H1 (cell line): ENCODE data around the gene PSMD7. TPM values are rescaled to one million over a fixed set of nuclear protein-coding genes. Genes with fewer than 3 reads are reported as not detected.

Experiments
- CTCF ChIA-PET: fragments of 300-600 bp; sonication (Branson Sonifier 250); formaldehyde crosslinking; loops from one replicate; lab custom pipeline; 2021; ENCODE audit not compliant: partially characterized antibody; lab: Charles Lee
- POLR2A ChIA-PET: fragments of 300-600 bp; sonication (Branson Sonifier 250); formaldehyde crosslinking; loops from one replicate; lab custom pipeline; 2021; ENCODE audit warnings: inconsistent platforms; ENCODE audit not compliant: partially characterized antibody; lab: Charles Lee
- DNase-seq, 2 experiments: peaks; one replicate each; pipeline versions ENCODE4 v3.0.0 to v3.0.0-alpha.2; 2010 to 2022; ENCODE audit warnings: low spot score in 2 of 2, low read depth in 1 of 2, mixed read lengths in 1 of 2
- FAIRE-seq: peaks from 2 replicates; lab custom pipeline; 2011; peaks lifted over from hg19 to GRCh38; lab: Jason Lieb, UNC
- H2AFZ ChIP-seq: 2 replicates; pipeline ENCODE4 v1.8.1; 2012; ENCODE audit warnings: low read length, inconsistent platforms
- H2AK5ac ChIP-seq: 2 replicates; pipeline ENCODE4 v1.6.1; 2013; ENCODE audit warnings: low read depth, low read length
- H2BK120ac ChIP-seq: replicated peaks from 2 replicates; pipeline ENCODE3; 2013; ENCODE audit warnings: low read depth, low read length, inconsistent platforms
- H2BK12ac ChIP-seq: 2 replicates; pipeline ENCODE4 v1.6.1; 2013; ENCODE audit warnings: low read depth, low read length
- H2BK15ac ChIP-seq: 2 replicates; pipeline ENCODE4 v1.6.1; 2013; ENCODE audit warnings: low read length
- H2BK20ac ChIP-seq: 2 replicates; pipeline ENCODE4 v1.6.1; 2013; ENCODE audit warnings: low read length
- H2BK5ac ChIP-seq: 2 replicates; pipeline ENCODE4 v1.6.1; 2013; ENCODE audit warnings: low read depth, low read length
- H3K14ac ChIP-seq: 2 replicates; pipeline ENCODE4 v1.6.1; 2013; ENCODE audit warnings: inconsistent platforms; ENCODE audit not compliant: insufficient read length
- H3K18ac ChIP-seq: 2 replicates; pipeline ENCODE4 v1.6.1; 2013; ENCODE audit warnings: low read length; ENCODE audit errors: extremely low read depth
- H3K23ac ChIP-seq: 2 replicates; pipeline ENCODE4 v1.6.1; 2013; ENCODE audit warnings: inconsistent platforms; ENCODE audit not compliant: insufficient read length
- H3K23me2 ChIP-seq: 2 replicates; pipeline ENCODE4 v1.6.1; 2013; ENCODE audit warnings: low read depth, low read length
- H3K27ac ChIP-seq: 2 replicates; pipeline ENCODE4 v1.6.1; 2011; ENCODE audit warnings: low read depth, low read length, inconsistent platforms
- H3K27me3 ChIP-seq, 4 experiments: replicated peaks in 1 of 4; 1 replicate in 1 of 4; 2 replicates in 3 of 4; pipeline versions ENCODE4 v1.6.1 to v1.8.1; 2011 to 2013; ENCODE audit warnings: low read length in 3 of 4, mild to moderate bottlenecking in 3 of 4, inconsistent platforms in 2 of 4, mixed read lengths in 2 of 4, moderate library complexity in 1 of 4; ENCODE audit not compliant: control insufficient read depth in 3 of 4, insufficient read depth in 3 of 4; ENCODE audit errors: extremely low read depth in 1 of 4
- H3K36me3 ChIP-seq, 4 experiments: 2 replicates each; pipeline versions ENCODE4 v1.6.1 to v1.8.1; 2011 to 2013; ENCODE audit warnings: mild to moderate bottlenecking in 4 of 4, low read length in 3 of 4, moderate library complexity in 2 of 4, control low read depth in 1 of 4, inconsistent platforms in 1 of 4; ENCODE audit not compliant: insufficient read depth in 4 of 4, control insufficient read depth in 2 of 4
- H3K4ac ChIP-seq: replicated peaks from 2 replicates; pipeline ENCODE3; 2013; ENCODE audit warnings: low read length, low read depth, mixed read lengths, inconsistent platforms; ENCODE audit not compliant: insufficient read length
- H3K4me1 ChIP-seq, 4 experiments: replicated peaks in 1 of 4; 1 replicate in 1 of 4; 2 replicates in 3 of 4; pipeline versions ENCODE4 v1.6.1 to v1.8.1; 2011 to 2013; ENCODE audit warnings: low read length in 3 of 4, inconsistent platforms in 2 of 4, mixed read lengths in 1 of 4; ENCODE audit not compliant: insufficient read depth in 4 of 4, control insufficient read depth in 3 of 4
- H3K4me2 ChIP-seq, 2 experiments: 2 replicates each; pipeline versions ENCODE4 v1.6.1 to v1.8.1; 2011 to 2013; ENCODE audit warnings: low read depth in 2 of 2, low read length in 2 of 2, control low read depth in 1 of 2, inconsistent platforms in 1 of 2, mild to moderate bottlenecking in 1 of 2; ENCODE audit not compliant: insufficient read depth in 1 of 2
- H3K4me3 ChIP-seq, 4 experiments: fragments of 200-600, 300-600 bp in 1 of 4; sonication (generic), shearing (Covaris generic), sonication (Bioruptor Twin) in 1 of 4; 2 replicates each; pipeline versions ENCODE4 v1.5.1 to v1.8.1; 2011 to 2016; ENCODE audit warnings: low read length in 4 of 4, low read depth in 3 of 4, control low read depth in 2 of 4, inconsistent platforms in 2 of 4, mild to moderate bottlenecking in 2 of 4, mixed read lengths in 1 of 4, moderate library complexity in 1 of 4; ENCODE audit not compliant: insufficient read depth in 2 of 4; ENCODE audit errors: extremely low read depth in 1 of 4
- H3K56ac ChIP-seq: replicated peaks from 2 replicates; pipeline ENCODE3; 2013; ENCODE audit warnings: low read depth, mild to moderate bottlenecking, mixed read lengths, low read length, inconsistent platforms; ENCODE audit not compliant: insufficient read length
- H3K79me1 ChIP-seq: 2 replicates; pipeline ENCODE4 v1.6.1; 2013; ENCODE audit warnings: low read depth, low read length, control low read depth
- H3K79me2 ChIP-seq, 2 experiments: 2 replicates each; pipeline versions ENCODE4 v1.6.1 to v1.8.1; 2012 to 2013; ENCODE audit warnings: low read length in 2 of 2, mild to moderate bottlenecking in 2 of 2, inconsistent platforms in 1 of 2; ENCODE audit not compliant: insufficient read depth in 2 of 2, control insufficient read depth in 1 of 2
- H3K9ac ChIP-seq, 4 experiments: replicated peaks in 1 of 4; 1 replicate in 1 of 4; 2 replicates in 3 of 4; pipeline versions ENCODE4 v1.6.1 to v1.8.1; 2011 to 2013; ENCODE audit warnings: low read depth in 3 of 4, low read length in 3 of 4, control low read depth in 2 of 4, mild to moderate bottlenecking in 2 of 4, moderate library complexity in 2 of 4, inconsistent platforms in 1 of 4; ENCODE audit errors: extremely low read depth in 1 of 4
- H3K9me3 ChIP-seq, 2 experiments: 2 replicates each; pipeline versions ENCODE4 v1.6.1 to v1.8.1; 2012 to 2013; ENCODE audit warnings: mild to moderate bottlenecking in 2 of 2, moderate library complexity in 2 of 2, control low read depth in 1 of 2, inconsistent platforms in 1 of 2, low read depth in 1 of 2, low read length in 1 of 2, mixed read lengths in 1 of 2; ENCODE audit not compliant: insufficient read depth in 2 of 2
- H4K20me1 ChIP-seq, 2 experiments: replicated peaks in 1 of 2; 2 replicates each; pipeline versions ENCODE3 to v1.8.1; 2011 to 2013; ENCODE audit warnings: inconsistent platforms in 2 of 2, low read length in 2 of 2, mild to moderate bottlenecking in 1 of 2; ENCODE audit not compliant: insufficient read depth in 2 of 2, control insufficient read depth in 1 of 2
- H4K5ac ChIP-seq: 2 replicates; pipeline ENCODE4 v1.6.1; 2013; ENCODE audit warnings: low read length, low read depth, mixed read lengths, inconsistent platforms; ENCODE audit not compliant: insufficient read length
- H4K8ac ChIP-seq: 2 replicates; pipeline ENCODE4 v1.8.0; 2013; ENCODE audit warnings: mild to moderate bottlenecking, moderate library complexity, low read length, inconsistent platforms; ENCODE audit not compliant: insufficient read depth; ENCODE audit errors: extremely low read depth
- H4K91ac ChIP-seq: replicated peaks from 2 replicates; pipeline ENCODE3; 2013; ENCODE audit warnings: low read length, mixed read lengths, inconsistent platforms; ENCODE audit not compliant: insufficient read length
- ATF3 ChIP-seq: IDR thresholded peaks from 2 replicates; pipeline ENCODE4 v1.6.1; 2011; ENCODE audit warnings: low read depth, mild to moderate bottlenecking, low read length; ENCODE audit not compliant: insufficient read depth
- BACH1 ChIP-seq: IDR thresholded peaks from 2 replicates; pipeline ENCODE4 v1.6.1; 2012; ENCODE audit warnings: low read length, improper control_type of control experiment
- BCL11A ChIP-seq, 2 experiments: IDR thresholded peaks; one replicate each; pipeline ENCODE4 v1.6.1; 2011; ENCODE audit warnings: low read depth in 2 of 2, low read length in 2 of 2, mild to moderate bottlenecking in 2 of 2
- EGR1 ChIP-seq: IDR thresholded peaks from 2 replicates; pipeline ENCODE4 v1.6.1; 2011; ENCODE audit warnings: low read depth, low read length, borderline replicate concordance
- GTF2F1 ChIP-seq: IDR thresholded peaks from 2 replicates; pipeline ENCODE4 v1.6.1; 2012; ENCODE audit warnings: low read depth, low read length, improper control_type of control experiment, borderline replicate concordance
- JUN ChIP-seq: IDR thresholded peaks from 2 replicates; pipeline ENCODE4 v1.6.1; 2011; ENCODE audit warnings: low read depth, mild to moderate bottlenecking, improper control_type of control experiment, low read length
- PHF8 ChIP-seq: fragments of 200-600 bp; sonication (generic); conservative IDR thresholded peaks from 2 replicates; pipeline ENCODE4 v1.7.1; 2012; ENCODE audit warnings: low read depth, mild to moderate bottlenecking, inconsistent platforms, low read length, moderate library complexity
- RBBP5 ChIP-seq: IDR thresholded peaks from 2 replicates; pipeline ENCODE4 v1.7.1; 2012; ENCODE audit warnings: low read depth, mild to moderate bottlenecking, inconsistent platforms, low read length, moderate library complexity, borderline replicate concordance
- SIN3A ChIP-seq, 2 experiments: IDR thresholded peaks in 1 of 2; conservative IDR thresholded peaks in 1 of 2; 2 replicates each; pipeline ENCODE4 v1.6.1; 2011 to 2012; ENCODE audit warnings: low read length in 2 of 2, improper control_type of control experiment in 1 of 2, low read depth in 1 of 2, mild to moderate bottlenecking in 1 of 2
- SIX5 ChIP-seq: IDR thresholded peaks from 2 replicates; pipeline ENCODE4 v1.6.1; 2011; ENCODE audit warnings: mild to moderate bottlenecking, low read depth, low read length
- TEAD4 ChIP-seq: IDR thresholded peaks from 2 replicates; pipeline ENCODE4 v1.6.1; 2012; ENCODE audit warnings: low read depth, low read length, inconsistent platforms, mixed read lengths
- USF2 ChIP-seq: IDR thresholded peaks from 2 replicates; pipeline ENCODE4 v1.6.1; 2011; ENCODE audit warnings: low read length, improper control_type of control experiment
- YY1 ChIP-seq: IDR thresholded peaks from 2 replicates; pipeline ENCODE4 v1.6.1; 2011; ENCODE audit warnings: low read depth, mild to moderate bottlenecking, low read length
- WGBS, 2 experiments: shearing (Covaris generic) in 1 of 2; methylation state at CpG; one replicate each; pipeline versions ENCODE4 v1.1.6 to v1.1.7; 2013 to 2015; ENCODE audit warnings: low lambda C conversion rate in 2 of 2, mixed read lengths in 2 of 2, inconsistent platforms in 1 of 2, low coverage in 1 of 2, missing lambda C conversion rate in 1 of 2; ENCODE audit not compliant: insufficient replicate concordance in 2 of 2, insufficient coverage in 1 of 2, insufficient read length in 1 of 2; ENCODE audit errors: extremely low coverage in 1 of 2, missing lambda C conversion rate in 1 of 2; 5-methylcytosine and 5-hydroxymethylcytosine counted together
- polyA plus RNA-seq, 7 experiments: library from polyadenylated mRNA; depleted of rRNA in 3 of 7; stranded (reverse) in 5 of 7; unstranded in 2 of 7; fragments of >200 nt in 5 of 7; fragments of 200-250 nt in 2 of 7; gene quantifications; 1 replicate in 5 of 7; 2 replicates in 1 of 7; 4 replicates in 1 of 7; pipeline versions ENCODE4 v1.2.1 to v1.2.3, GENCODE V29; 2011 to 2013; ENCODE audit warnings: missing spikeins in 2 of 7, mixed read lengths in 2 of 7
- total RNA-seq: library from RNA; stranded (reverse); fragmentation: NEBNext Ultra II Directional; extraction: Animal tissue kit (Norgen Biotek cat#: 25700); gene quantifications from 2 replicates; pipeline ENCODE4 v1.2.1, GENCODE V29; 2021

Gene PSMD7
- total and polyA plus RNA-seq, 2 of the 8 experiments (the other 6 are each of a cell fraction or from before 2014, with no cell fraction given), result 91.1 to 148 TPM

- H2BK120ac ChIP-seq, result no peak overlapping the region
- no peaks in the 10 kb centered on the region for H3K9me3 ChIP-seq
- no peak overlapping the region for H3K4ac ChIP-seq
- H3K18ac ChIP-seq, result no peak overlapping the region
- H2BK15ac ChIP-seq, result no peak overlapping the region
- no peak overlapping the region for H3K14ac ChIP-seq
- H2BK12ac ChIP-seq, result no peak overlapping the region
- WGBS, 2 experiments, result 89% methylated on average over 4 of the region's 4 CpGs; no CpG with 5 or more reads in 1 of the 2 experiments
- no peak overlapping the region for H4K8ac ChIP-seq
- H4K5ac ChIP-seq, result no peak overlapping the region
- H3K4me3 ChIP-seq, result no peak overlapping the region
- ChIA-PET POLR2A (no interaction called here), CTCF (interaction anchor here (1.4 to 1.8 kb wide), 3 partner anchors 23 to 215 kb away, joined by 3 to 7 read pairs (median 7); no protein-coding TSS in a partner anchor)
- H3K9ac ChIP-seq, result no peak overlapping the region
- no peak overlapping the region for H2AFZ ChIP-seq
- H4K91ac ChIP-seq, result no peak overlapping the region
- DNase-seq, result no peak
- no peak for FAIRE-seq
- peaks cover 0 to 1% (median 0%) of the 10 kb centered on the region in 4 experiments; a peak in 1 of 7 replicates for H3K27me3 ChIP-seq
- H3K79me1 ChIP-seq, result no peaks in the 10 kb centered on the region
- no peaks in the 10 kb centered on the region for H3K36me3 ChIP-seq
- H2AK5ac ChIP-seq, result no peak overlapping the region
- H3K56ac ChIP-seq, result no peak overlapping the region
- H3K4me2 ChIP-seq, result no peak overlapping the region
- H2BK20ac ChIP-seq, result no peak overlapping the region
- H3K79me2 ChIP-seq, result no peaks in the 10 kb centered on the region
- no peak overlapping the region for H3K27ac ChIP-seq
- H3K4me1 ChIP-seq, result peaks cover 0 to 8% (median 0%) of the 10 kb centered on the region in 4 experiments; a peak in 2 of 7 replicates
- no peak overlapping the region for H2BK5ac ChIP-seq
- H4K20me1 ChIP-seq, result no peaks in the 10 kb centered on the region
- H3K23me2 ChIP-seq, result no peaks in the 10 kb centered on the region
- no peak overlapping the region for H3K23ac ChIP-seq
- no peak for TF ChIP-seq PHF8
- TF ChIP-seq GTF2F1, result no peak
- TF ChIP-seq TEAD4, result no peak
- TF ChIP-seq RBBP5, result no peak
- TF ChIP-seq YY1, result no peak
- no peak for TF ChIP-seq EGR1
- TF ChIP-seq SIX5, result no peak
- no peak for TF ChIP-seq SIN3A (conservative IDR thresholded peaks at IDR 0.05 in 1 of 2, IDR thresholded peaks at IDR 0.05 in 1 of 2; ENCODE audit: low read depth in 1 of 2, low read length in 2 of 2)
- TF ChIP-seq BACH1, result no peak
- no peak for TF ChIP-seq BCL11A (IDR thresholded peaks at IDR 0.05; ENCODE audit: low read depth in 2 of 2, low read length in 2 of 2)
- no peak for TF ChIP-seq USF2
- TF ChIP-seq JUN, result no peak
- TF ChIP-seq ATF3, result no peak
These were observed 47.4 kb upstream of the PSMD7 start for GRCh38 chr16:74249254-74249653.
